ENCODE results near the gene HOATZ. TPM values are rescaled to one million over a fixed set of nuclear protein-coding genes. Genes with fewer than 3 reads are reported as not detected.

The HOATZ gene
- total RNA-seq, 1 donor from 2014 or later, result not detected

DNA sequence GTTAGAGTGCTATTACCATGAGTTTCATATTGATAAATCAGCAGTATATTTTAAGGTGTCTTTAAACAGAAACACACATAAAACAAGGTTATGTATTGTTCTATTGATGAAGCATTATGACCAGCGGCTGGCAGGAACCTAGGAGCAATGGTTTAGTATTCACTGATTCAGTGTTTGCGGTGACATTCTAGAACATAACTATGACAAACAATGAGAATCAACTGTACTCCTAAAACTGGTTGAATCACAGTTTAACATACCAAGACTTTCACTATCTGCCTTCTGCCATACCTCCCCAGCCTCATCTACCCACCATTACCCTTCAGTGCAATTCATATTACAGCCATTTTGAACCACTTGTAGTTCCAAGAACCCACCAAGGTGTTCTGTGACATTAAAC is 8.8 kb downstream of the HOATZ start:
- no peak for DNase-seq

DNA sequence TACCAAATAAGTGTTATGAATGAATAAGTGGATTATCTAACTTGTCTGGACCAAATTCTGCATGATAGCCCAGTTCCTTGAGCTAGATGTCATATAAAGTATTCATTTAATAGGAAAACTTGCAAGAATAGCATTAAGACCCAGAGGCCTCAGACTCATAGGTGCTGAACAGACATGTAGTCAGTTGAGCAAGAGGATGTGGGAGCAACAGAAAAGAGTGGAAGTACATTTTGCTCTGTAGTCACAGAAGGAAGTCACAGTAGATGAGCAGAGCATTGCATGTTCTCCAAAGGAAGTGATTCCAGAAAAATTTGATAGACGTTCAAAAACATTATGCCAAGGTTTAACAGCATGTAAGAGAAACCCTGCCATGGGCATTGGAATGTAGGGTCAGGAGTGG is 9.5 kb downstream of the HOATZ start:
- DNase-seq, result no peak

DNA sequence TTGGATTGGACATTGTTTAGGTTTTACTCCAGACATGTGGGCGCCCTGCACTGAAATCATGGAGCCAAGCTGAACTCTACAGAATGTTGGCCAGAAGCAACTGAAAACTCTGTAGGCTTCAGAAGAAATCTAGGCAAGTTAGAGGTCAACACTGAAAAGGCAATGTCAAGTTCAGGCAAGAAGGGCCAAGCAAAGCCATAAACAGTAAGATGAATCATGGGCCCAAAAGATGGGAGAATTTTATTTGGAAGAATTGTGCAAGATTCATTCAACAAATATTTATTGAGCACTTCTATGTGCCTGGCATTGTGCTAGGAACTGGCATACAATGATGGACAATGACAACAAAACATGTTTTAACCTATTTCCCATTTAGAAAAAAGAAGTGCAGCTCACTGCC is 10.9 kb downstream of the HOATZ start:
- no peak for DNase-seq

DNA sequence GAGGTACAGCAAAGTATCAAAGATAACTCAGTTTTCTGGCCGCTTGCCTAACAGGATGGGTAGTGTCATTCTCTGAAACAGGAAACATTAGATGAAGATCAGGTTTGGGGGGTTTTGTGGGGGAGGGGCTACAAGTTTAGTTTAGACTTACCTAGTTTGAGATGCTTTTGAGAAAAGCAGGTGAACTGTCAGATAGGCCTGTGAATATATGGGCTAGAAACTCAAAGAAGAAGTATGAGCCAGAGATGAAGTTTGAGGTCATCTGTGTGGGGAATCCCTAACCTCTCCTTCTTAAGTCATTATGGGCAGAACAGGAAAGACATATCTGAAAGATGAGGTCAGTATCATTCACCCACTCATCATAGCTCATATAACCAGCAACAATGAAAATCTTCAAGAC is 11.9 kb downstream of the HOATZ start:
- no peak for DNase-seq

DNA sequence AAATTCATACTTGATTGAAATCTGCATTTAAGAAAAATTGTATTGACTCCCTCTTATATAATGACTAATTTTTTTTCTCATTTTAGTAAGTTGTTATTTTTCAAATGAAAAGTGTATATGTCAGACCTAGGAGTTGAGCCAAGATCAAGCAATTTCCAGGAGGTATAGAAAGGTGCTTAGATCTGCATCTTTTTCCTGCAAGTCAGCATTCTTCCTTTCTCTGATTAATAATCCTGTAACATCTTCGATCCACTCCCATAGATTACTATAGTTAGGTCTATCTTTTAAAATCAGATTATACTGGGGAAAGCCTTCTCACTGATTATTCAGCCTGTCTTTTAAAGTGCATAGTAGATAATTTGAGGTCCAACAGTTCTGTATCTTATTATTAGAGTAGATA is 12.7 kb downstream of the HOATZ start:
- DNase-seq, result no peak

DNA sequence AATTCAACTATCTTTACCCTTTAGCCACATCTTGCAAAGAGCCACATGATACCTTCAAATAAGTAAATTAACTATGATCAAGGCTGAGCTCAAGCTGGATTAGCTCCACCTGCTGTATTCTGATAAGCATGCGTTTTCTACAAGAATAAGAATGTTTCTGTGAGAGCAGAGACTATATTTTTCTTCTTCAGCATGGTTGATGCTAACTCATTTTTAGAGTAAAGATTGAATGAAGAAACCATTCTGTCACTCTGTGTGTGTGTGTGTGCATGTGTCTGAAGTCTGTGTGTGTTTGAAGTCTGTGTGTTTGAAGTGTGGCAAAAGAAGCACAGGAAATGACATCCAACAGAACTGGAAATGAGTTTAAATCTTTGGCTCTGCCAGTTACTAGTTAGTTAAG is 14.0 kb downstream of the HOATZ start:
- DNase-seq, result no peak

DNA sequence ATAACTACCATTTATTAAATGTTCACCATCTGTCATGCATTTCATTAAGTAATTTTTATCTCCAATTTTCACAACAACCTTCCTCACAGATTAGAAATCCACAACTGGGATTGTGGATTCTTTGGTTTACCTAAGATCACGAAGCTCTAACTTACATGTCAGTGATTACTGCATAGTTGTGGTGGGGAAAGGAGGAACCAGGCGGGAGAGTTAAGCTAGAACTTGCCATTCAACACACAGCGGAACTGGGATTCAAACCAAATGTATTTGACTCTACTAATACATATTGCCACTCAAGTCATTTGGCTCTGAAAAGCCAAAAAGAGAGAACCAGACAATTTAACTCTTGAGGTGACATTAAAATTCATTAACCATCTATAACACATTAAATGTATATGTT is 15.5 kb downstream of the HOATZ start:
- DNase-seq, result no peak

DNA sequence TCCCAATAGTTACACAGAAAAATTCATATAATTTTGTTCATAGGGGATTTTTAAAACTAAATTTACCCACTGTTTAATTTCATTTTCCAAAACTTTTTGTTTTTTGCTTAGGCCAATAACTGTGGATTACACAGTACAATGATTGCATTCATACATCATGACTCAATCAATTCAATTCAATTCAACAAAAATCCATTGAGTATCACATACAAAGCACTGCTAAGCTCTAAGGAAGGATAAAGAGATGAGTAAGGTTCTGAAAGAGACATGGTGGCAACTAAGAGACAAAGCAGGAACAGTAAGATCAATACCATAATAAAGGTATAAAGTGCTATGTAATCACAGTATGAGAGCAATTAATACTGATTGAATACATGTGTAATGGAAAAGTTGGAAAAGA is 16.6 kb downstream of the HOATZ start:
- no peak for DNase-seq

DNA sequence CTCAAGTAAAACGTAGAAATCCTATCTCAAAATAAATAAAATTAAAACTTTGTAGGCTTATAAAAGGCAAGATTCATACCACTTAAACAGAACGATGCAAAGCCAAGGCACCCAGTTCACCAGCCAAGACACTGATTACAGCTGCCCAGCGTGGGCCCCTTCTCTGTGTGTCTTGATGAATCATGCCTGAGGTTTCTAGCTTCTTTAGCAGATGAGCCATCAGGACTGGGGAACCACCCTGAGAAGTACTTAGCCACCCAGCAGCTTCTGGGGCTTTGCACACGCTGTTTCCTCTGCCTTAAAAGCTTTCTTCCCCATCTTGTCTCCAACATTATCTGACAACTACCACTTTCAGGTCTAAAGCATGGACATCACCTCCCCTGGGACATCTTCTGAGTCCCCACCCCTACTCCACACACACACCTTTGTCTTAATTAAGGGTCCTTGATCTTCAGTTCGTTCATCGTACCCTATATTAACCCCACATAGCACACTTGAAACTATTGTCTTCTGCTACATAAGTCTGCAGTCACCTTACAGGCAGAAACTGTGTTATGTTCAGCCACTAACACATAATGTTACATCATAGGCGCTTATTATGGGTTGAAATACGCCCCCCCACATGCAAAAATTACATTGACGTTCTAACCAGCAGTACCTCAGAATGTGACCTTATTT is 17.2 kb downstream of the HOATZ start:
- DNase-seq, result no peak

DNA sequence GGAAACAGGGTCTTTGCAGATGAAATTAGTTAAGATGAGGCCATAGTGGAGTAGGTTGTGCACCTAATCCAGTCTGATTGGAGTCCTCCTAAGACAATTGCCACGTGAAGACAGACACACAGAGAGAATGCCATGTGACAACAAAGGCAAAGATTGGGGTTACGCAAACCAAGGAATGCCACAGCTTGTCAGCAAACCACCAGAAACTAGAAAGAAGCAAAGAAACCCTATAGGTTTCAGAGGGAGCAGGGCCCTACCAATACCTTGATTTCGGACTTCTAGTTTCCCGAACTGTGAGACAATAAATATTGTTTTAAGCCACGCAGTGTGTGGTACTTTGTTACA is 17.8 kb downstream of the HOATZ start:
- DNase-seq, result no peak

DNA sequence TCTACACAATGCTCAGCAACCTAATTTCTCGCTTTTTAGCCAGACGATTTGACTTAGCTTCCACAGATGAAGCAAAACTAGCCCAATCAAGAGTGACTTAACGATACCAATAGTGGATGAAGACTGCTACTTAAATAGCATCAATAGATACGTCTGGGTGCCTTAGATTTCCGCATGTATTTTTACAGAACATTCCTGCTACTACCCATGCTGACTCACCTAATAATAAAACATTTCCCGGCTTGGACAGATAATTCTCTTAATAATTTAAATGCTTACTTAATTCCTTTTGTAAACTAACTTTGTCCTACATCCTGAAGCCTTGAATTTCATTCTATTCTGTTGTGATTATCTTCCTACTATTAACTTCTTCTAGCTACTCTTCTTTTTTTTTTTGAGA is 20.7 kb downstream of the HOATZ start:
- no peak for DNase-seq

DNA sequence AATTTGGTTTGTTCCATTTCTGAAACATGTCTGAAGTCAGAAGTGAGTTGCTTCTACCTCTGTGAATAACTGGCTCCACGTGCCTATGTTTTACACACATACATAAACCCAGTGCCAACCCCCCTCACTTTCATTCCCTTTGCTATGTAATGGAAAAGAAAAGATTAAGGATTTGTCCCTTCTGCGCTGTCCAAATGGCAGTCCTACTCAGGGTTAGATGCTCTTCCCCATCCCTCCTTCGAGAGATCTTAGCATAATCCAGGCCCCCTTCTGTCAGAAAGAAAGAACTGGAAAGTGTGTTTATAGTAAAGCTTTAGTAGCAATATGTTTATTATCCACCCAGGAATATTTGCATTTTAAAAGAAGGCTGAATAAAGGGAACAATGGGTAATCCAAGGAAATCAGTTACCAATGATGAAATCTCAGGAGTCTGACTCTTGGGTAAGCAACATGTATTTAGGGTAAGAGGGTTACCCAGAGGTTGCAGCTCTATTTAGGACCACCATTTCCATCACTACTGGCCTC is 22.8 kb downstream of the HOATZ start:
- no peak for DNase-seq

DNA sequence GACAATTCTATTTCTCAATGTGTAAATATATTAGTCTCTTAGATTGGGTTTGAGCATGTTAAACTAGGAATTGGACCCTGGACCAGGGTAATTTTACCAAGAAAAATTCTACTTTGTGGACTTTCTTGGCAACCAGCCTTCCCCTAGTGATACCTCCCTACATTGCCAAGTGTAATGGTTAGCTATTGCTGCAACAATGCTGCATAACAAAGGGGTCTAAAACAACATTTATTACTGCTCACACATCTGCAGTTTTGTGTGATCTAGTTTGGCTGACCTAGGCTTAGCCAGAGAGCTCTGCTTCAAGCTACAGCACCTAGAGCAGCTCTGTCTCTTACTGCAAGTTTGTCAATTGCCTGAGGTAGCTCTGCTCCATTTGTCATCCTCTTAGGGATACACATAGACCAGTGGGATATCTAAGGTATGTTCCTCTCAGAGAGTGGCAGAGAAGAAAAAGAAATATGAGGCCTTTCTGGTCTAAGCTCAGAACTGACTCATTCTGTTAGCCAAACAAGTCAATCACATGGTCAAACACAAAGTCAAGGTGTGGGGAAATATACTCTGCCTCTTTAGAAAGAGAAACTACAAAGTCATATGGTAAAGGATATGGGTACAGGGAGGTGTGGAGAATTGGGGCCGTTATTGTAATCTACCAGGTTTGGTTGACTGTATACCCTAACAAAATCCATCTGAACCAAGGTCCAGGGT is 24.0 kb downstream of the HOATZ start:
- DNase-seq, result no peak

DNA sequence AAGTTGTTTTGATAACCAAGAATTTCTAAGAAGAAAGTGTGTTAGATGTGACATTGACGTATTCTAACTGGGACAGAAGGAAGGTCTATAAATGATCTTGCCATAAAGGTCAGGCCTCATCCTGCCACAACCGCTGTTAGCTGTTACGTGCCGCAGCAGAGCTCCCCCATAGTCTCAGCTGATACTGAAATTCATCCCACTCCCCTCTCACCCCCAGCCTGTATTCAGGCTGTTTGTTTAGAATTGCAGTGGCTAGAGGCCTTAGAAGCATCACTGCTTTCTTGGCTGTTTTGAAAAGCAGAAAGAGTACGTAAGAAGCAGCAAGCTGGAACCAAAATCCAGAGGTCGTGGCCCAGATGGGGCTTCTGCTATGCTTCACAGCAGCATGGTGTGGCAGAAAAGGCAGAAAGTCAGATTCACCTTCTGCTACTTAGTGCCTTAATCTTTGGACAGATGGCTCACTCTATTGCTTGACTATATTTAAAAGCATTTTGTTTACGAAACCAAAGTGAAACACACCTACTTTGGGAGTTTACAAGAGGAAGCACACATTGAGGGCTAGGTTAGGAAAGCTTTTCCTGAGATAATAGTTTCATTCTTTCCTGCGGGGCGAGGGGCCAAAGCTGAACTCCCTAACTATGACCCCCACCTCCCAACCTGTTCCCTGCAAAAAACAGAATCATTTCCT is 25.0 kb downstream of the HOATZ start:
- DNase-seq, result no peak

DNA sequence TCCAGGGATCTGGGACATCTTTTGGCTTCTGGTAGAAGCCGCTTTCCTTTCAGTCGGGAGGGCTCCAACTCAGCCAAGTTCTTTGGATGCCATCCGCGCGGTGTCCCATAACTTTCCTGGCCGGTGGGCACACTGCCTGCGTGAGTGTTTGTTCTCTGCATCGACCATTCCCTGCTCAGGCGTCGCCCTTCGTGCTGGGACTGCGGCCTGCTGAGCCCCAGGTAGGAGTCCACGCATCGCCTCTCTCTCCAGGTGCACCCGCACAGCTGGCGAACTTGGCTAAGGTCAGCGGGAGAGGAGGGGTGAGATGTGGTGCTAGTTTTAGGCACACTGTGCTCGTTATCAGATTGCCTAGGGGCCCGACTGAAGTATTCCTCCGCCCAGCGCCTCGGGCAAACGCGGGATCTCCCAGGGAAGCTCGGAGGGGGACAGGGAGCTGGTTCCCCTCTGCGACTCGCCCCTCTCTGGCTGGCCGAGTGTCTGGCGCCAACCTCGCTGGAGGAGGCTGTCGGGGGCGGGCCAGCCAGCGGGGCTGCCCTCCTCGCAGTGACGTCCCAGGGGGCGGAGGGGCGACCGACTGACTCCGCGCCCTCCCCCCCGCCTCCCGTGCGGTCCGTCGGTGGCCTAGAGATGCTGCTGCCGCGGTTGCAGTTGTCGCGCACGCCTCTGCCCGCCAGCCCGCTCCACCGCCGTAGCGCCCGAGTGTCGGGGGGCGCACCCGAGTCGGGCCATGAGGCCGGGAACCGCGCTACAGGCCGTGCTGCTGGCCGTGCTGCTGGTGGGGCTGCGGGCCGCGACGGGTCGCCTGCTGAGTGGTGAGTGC is 25.7 kb downstream of the HOATZ start, which contains the start of gene LAYN:
Gene LAYN (plus strand): TSS at position 607 of the 823 bp plus-strand sequence. CDS start 124 bp downstream, at position 731.
- DNase-seq, result no peak

DNA sequence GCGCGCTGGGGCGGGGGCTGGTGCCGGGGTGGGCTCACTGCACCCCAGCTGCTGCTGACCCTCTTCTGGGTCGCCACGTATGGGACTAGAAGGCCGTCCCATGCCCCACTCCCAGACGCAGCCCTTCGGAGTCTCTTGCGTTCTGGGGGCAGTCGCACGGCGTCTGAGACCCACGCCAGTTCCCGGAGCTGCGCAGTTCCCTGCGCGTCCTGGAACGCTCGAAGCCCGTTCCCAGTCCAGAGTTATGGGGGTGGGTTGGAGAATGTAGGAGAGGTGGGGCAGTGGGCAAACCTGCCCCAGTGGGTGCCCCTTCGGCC is 26.3 kb downstream of the HOATZ start:
- DNase-seq, result no peak

DNA sequence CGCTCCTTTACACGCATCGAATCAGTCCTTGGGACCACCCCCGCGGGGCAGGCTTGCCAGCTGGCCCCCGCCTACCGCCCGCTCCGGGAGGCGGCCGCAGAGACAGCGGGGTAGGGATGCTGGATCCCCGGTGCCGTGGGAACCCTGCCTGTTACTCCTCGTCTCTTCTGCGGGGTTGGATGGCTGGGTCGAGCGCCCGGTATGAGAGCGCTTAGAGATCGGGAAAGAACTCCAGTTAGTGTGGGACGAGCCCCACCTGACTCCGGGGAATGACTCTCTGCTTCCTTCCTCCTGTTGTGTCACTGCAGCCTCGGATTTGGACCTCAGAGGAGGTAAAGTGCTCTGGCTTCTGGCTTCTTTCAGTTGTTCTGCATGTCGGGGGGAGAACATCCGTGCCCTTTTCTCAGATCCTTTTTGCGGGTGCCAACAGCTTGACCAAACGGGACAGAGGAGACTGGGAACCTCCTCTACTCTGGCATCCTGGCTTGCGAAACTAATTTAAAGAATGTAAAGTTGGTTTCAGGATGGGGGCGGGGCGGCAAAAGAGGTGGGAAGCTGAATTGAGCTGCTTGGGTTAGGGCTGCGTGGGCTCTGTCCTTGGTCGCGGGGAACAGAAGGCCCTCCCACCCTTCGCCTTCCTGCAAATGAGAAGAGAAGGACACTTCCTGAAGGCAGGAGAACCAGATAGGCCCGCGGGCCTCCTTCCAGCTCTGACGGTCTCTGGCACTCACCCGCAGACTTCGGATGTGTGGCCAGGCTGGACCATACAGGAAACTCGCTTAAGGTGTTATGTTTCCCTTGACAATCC is 26.9 kb downstream of the HOATZ start:
- no peak for DNase-seq

DNA sequence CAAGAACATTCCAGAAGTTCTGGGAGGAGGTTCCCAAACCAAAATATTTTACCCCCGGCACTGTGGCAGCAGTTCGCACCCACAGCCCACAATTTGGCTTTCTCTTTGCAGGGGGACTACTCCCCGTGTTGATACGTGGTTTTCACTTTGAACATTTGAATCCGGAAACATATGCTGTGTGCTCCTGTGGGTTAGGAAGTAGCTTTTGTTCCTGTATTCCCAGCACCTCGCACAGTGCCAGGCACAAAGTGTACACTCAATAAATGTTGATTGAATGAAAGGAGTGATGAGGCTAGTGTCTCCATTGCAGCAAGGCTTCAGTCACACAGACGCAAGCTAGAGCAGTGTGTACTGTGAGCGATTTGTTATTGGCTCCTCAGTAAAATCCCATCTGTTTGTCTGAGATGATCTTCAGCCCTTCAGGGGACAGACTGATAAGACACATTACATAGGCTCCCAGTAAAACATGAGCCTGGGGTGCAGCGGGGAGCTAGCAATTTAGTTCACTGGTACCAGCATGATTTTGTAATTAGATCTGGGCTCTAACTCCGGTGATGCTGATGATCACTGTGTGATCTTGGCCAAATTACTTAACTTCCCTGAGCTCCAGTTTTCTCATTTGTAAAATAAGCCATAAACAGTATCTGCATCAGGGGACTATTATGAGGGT is 28.2 kb downstream of the HOATZ start:
- DNase-seq, result no peak

DNA sequence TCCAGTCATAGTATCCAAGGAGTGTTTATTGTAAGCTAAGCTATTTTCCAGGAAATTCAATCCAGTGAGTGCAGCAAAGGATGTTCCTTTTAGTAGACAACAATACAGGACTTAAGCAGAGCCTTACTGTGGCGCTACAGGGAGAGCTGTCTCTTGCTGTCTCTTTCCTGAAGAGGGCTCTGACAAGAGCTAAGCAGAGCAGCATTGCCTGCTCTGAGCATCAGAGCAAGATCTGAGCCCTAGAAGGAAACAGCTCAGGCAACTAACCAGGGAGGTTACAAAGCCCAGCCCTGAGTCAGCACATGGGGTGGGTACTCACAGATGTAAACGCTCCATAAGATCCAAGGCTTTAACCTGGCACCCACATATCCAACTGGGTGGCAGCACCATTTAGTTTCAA is 33.9 kb downstream of the HOATZ start:
- no peak for DNase-seq

DNA sequence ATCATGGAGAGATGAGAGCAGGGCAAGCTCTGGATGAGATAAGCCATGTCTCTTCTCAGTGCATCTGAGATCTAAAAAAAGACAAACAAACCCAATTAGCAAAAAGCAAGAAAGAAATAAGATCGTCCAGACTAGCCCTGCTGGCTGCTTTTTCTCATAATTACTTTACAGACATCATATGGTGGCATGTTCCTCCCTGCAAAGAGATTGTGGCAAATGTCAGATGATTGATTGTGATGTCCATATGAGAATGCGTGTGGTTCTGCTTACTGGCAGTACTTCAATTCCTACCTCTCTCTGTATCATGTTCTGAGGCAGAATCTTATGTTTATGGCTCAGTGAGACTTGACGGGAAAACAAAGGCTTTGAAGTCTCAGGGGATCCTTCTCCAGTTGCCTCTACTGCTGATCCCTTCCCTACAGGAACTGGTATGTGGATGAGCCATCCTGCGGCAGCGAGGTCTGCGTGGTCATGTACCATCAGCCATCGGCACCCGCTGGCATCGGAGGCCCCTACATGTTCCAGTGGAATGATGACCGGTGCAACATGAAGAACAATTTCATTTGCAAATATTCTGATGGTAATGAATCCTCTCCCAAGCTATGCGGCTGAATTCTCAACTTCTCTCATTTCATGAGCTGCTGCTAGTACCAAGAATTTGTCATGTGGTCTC is 34.8 kb downstream of the HOATZ start:
- DNase-seq, result no peak

DNA sequence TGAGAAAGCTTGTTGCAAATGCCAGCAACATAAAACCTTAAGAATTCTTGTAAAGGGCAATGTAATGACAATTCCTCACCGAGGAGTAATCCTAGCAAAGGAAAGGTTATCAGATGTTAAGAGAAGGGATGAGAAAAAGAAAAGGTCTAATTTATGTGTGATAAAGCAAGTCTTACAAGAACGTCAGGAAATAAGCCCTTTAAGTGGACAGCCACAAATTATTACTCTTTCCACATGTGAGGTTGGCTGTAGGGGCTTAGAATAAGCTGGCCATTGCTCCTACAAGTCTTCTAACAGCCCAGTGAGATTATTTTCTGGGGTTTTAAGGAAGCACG is 35.3 kb downstream of the HOATZ start:
- no peak for DNase-seq

Measured in occipital lobe (tissue), 2 donors.